Measurements from ENCODE around the gene SLC5A9. TPM values are rescaled to one million over a fixed set of nuclear protein-coding genes. Genes with fewer than 3 reads are reported as not detected.

Gene SLC5A9
- total and polyA plus RNA-seq, 2 donors (not counting 1 experiment from before 2014, with no cell fraction given) = 0.07 TPM; not detected in 1

DNA sequence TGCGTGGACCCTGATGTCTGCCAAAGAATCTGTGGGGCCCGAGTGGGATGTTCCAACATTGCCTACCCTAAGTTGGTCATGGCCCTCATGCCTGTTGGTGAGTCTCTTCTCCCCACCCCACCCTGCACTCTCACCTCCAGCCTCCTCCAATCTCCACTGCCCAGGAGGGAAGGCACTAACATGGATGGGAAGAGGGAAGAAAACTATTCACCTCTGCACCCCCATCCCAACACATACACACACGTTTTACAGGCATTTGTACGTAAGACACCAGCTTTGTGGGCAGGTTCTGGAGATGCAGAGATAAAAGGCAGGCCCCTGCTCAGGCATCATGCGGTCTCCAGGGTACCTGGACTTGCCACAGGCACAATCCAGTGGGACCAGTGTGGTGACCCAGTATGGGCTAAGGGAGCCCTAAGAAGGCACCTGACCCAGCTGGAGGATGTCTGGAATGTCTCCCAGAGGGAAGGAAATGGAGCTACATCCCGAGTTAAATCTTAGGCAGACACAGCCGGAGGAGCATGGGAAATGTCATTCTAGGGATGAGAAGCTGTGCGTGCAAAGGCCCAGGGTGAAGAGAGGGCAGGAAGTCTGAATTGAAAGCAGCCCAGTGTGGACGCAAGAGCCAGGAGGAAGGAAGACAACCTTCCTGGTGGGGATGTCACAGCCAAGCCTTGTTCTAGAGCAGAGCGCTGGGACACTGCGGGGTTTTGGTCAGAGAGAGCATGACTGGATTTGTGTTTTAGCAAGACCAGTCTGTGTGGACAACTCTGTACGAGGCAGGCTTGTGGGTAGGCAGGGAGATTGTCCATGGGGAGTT, 11.4 kb downstream of the SLC5A9 start:
- Histone ChIP-seq H3K27ac (ENCODE audit: low read length in 2 of 2) (no peak overlapping the region), H3K36me3 (replicated peaks in 1 of 2; ENCODE audit: control extremely low read depth in 1 of 2, control insufficient read depth in 1 of 2, extremely low read depth in 1 of 2, insufficient read depth in 2 of 2, low read length in 1 of 2) (no peaks in the 10 kb centered on the region), H4K20me1 (ENCODE audit: control insufficient read depth, insufficient read depth, low read length, poor library complexity, severe bottlenecking) (no peaks in the 10 kb centered on the region), H3K79me2 (ENCODE audit: control insufficient read depth, insufficient read depth, low read length) (no peaks in the 10 kb centered on the region), H3K27me3 (replicated peaks in 1 of 4; ENCODE audit: control extremely low read depth in 1 of 4, control insufficient read depth in 3 of 4, insufficient read depth in 4 of 4, low read length in 3 of 4) (no peaks in the 10 kb centered on the region), H3K4me3 (ENCODE audit: control extremely low read depth in 1 of 5, extremely low read depth in 1 of 5, insufficient read depth in 1 of 5, low read depth in 2 of 5, low read length in 4 of 5) (no peak overlapping the region), H3K9me3 (ENCODE audit: control extremely low read depth in 1 of 3, control insufficient read depth in 2 of 3, insufficient read depth in 1 of 3, low read length in 2 of 3) (no peaks in the 10 kb centered on the region), H3K9ac (ENCODE audit: low read length) (no peak overlapping the region), H2AFZ (ENCODE audit: insufficient read depth, low read depth, low read length, poor library complexity, severe bottlenecking) (no peak overlapping the region), H3K4me2 (replicated peaks; ENCODE audit: low read depth, low read length, poor library complexity, severe bottlenecking) (no peak overlapping the region), H3K4me1 (ENCODE audit: control insufficient read depth in 2 of 2, insufficient read depth in 2 of 2, low read length in 2 of 2) (peaks cover 3 to 4% of the 10 kb centered on the region in 2 donors)
- peaks cover 3% of the 10 kb centered on the region for H3K4me1 Mint-ChIP-seq
- ChIA-PET CTCF (no interaction called here), POLR2A (no interaction called here)
- H3K27me3 Mint-ChIP-seq = no peaks in the 10 kb centered on the region
- TF ChIP-seq, protein P1, sequence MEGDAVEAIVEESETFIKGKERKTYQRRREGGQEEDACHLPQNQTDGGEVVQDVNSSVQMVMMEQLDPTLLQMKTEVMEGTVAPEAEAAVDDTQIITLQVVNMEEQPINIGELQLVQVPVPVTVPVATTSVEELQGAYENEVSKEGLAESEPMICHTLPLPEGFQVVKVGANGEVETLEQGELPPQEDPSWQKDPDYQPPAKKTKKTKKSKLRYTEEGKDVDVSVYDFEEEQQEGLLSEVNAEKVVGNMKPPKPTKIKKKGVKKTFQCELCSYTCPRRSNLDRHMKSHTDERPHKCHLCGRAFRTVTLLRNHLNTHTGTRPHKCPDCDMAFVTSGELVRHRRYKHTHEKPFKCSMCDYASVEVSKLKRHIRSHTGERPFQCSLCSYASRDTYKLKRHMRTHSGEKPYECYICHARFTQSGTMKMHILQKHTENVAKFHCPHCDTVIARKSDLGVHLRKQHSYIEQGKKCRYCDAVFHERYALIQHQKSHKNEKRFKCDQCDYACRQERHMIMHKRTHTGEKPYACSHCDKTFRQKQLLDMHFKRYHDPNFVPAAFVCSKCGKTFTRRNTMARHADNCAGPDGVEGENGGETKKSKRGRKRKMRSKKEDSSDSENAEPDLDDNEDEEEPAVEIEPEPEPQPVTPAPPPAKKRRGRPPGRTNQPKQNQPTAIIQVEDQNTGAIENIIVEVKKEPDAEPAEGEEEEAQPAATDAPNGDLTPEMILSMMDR (IDR thresholded peaks at IDR 0.05) = no peak
- TF ChIP-seq EZH2 (IDR thresholded peaks at IDR 0.05; ENCODE audit: borderline replicate concordance, insufficient read depth, low read depth, low read length, poor library complexity, severe bottlenecking) = no peak
- no peak overlapping the region for H3K4me3 Mint-ChIP-seq
- WGBS (ENCODE audit: insufficient coverage) = 85% methylated on average over 10 of the region's 12 CpGs
- intact Hi-C loops (cut with micrococcal nuclease) = no loop called here
- DNase-seq = no peak
- H3K27ac Mint-ChIP-seq = no peak overlapping the region
- no peaks in the 10 kb centered on the region for H3K9me3 Mint-ChIP-seq (ENCODE audit: insufficient read depth)
- ATAC-seq (ENCODE audit: low read depth) = no peak

DNA sequence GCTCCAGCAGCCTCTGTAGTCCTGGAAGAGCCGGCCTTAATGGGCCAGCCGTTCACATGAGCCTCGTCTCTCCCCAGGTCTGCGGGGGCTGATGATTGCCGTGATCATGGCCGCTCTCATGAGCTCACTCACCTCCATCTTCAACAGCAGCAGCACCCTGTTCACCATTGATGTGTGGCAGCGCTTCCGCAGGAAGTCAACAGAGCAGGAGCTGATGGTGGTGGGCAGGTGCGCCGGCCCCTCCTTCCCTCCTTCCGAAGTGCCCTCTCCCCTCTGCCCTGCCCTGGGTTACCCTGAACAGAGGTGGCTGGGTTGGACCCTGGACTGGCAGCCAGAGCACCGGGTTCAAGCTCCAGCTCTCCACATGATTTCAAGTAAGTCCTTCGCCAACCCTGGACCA, 13.1 kb downstream of the SLC5A9 start:
- ATAC-seq (ENCODE audit: low read depth) = no peak
- no peak overlapping the region for H3K27ac ChIP-seq (ENCODE audit: low read length in 2 of 2)

More for the DNA sequence above, 13.1 kb downstream of the SLC5A9 start:
- H3K79me2 ChIP-seq (ENCODE audit: control insufficient read depth, insufficient read depth, low read length) = no peaks in the 10 kb centered on the region
- intact Hi-C loops (cut with micrococcal nuclease) = no loop called here
- Mint-ChIP-seq H3K4me3 (no peak overlapping the region), H3K27me3 (no peaks in the 10 kb centered on the region), H3K27ac (no peak overlapping the region), H3K4me1 (peaks cover 2% of the 10 kb centered on the region), H3K9me3 (ENCODE audit: insufficient read depth) (no peaks in the 10 kb centered on the region)
- H3K27me3 ChIP-seq (replicated peaks in 1 of 4; ENCODE audit: control extremely low read depth in 1 of 4, control insufficient read depth in 3 of 4, insufficient read depth in 4 of 4, low read length in 3 of 4) = no peaks in the 10 kb centered on the region
- ChIA-PET POLR2A (no interaction called here), CTCF (interaction anchor here (1.0 to 2.3 kb wide), 4 partner anchors 143 to 267 kb away, joined by 3 to 19 read pairs (median 6); partner anchors contain the start of gene TRABD2B)
- no peaks in the 10 kb centered on the region for H4K20me1 ChIP-seq (ENCODE audit: control insufficient read depth, insufficient read depth, low read length, poor library complexity, severe bottlenecking)
- no peaks in the 10 kb centered on the region for H3K9me3 ChIP-seq (ENCODE audit: control extremely low read depth in 1 of 3, control insufficient read depth in 2 of 3, insufficient read depth in 1 of 3, low read length in 2 of 3)
- H3K9ac ChIP-seq (ENCODE audit: low read length) = no peak overlapping the region
- H3K4me2 ChIP-seq (replicated peaks; ENCODE audit: low read depth, low read length, poor library complexity, severe bottlenecking) = no peak overlapping the region
- TF ChIP-seq, protein P1 (IDR thresholded peaks at IDR 0.05) = no peak
- TF ChIP-seq EZH2 (IDR thresholded peaks at IDR 0.05; ENCODE audit: borderline replicate concordance, insufficient read depth, low read depth, low read length, poor library complexity, severe bottlenecking) = no peak
- no peak overlapping the region for H2AFZ ChIP-seq (ENCODE audit: insufficient read depth, low read depth, low read length, poor library complexity, severe bottlenecking)
- no peak overlapping the region for H3K4me3 ChIP-seq (ENCODE audit: control extremely low read depth in 1 of 5, extremely low read depth in 1 of 5, insufficient read depth in 1 of 5, low read depth in 2 of 5, low read length in 4 of 5)
- no peaks in the 10 kb centered on the region for H3K36me3 ChIP-seq (replicated peaks in 1 of 2; ENCODE audit: control extremely low read depth in 1 of 2, control insufficient read depth in 1 of 2, extremely low read depth in 1 of 2, insufficient read depth in 2 of 2, low read length in 1 of 2)
- 90% methylated on average over 8 of the region's 13 CpGs for whole genome bisulfite sequencing (ENCODE audit: insufficient coverage)
- H3K4me1 ChIP-seq (ENCODE audit: control insufficient read depth in 2 of 2, insufficient read depth in 2 of 2, low read length in 2 of 2) = peaks cover 2% of the 10 kb centered on the region in 2 donors
- no peak for DNase-seq

All from B cell (primary cell).